Gastrocnemius medialis (tissue), 4 donors: ENCODE data around the gene KRT86. TPM values are rescaled to one million over a fixed set of nuclear protein-coding genes. Genes with fewer than 3 reads are reported as not detected.
"Not testable (repeated sequence)": the region's sequence is repeated elsewhere in the genome, so short reads cannot be mapped to it uniquely, and the experiment has no call there.

Experiments
- ATAC-seq, 2 donors: fragments of 150-250 bp; one replicate each; pipeline ENCODE4 v1.9.1; 2016
- DNase-seq, 2 donors: peaks; one replicate each; pipeline ENCODE4 v3.0.0-alpha.2; 2019
- H3K27ac ChIP-seq, 4 donors: fragments of 200-600 bp; sonication (generic); 1 replicate in 1 of 4; 2 replicates in 3 of 4; pipeline ENCODE4 v1.5.1; 2016 to 2018; ENCODE audit warnings: mild to moderate bottlenecking in 2 of 4, moderate library complexity in 1 of 4
- H3K27me3 ChIP-seq, 3 donors: fragments of 200-600 bp; sonication (generic) in 2 of 3; 1 replicate in 1 of 3; 2 replicates in 2 of 3; pipeline versions ENCODE4 v1.5.1 to v1.6.0; 2016 to 2019; ENCODE audit warnings: mild to moderate bottlenecking in 1 of 3, moderate library complexity in 1 of 3
- H3K36me3 ChIP-seq, 2 donors: fragments of 200-600 bp; sonication (generic) in 1 of 2; one replicate each; pipeline ENCODE4 v1.5.1; 2017 to 2018
- H3K4me1 ChIP-seq, 2 donors: fragments of 200-600 bp; sonication (generic) in 1 of 2; one replicate each; pipeline ENCODE4 v1.5.1; 2016 to 2017; ENCODE audit warnings: mild to moderate bottlenecking in 2 of 2
- H3K4me3 ChIP-seq, 4 donors: fragments of 200-600 bp; sonication (generic) in 3 of 4; 1 replicate in 1 of 4; 2 replicates in 3 of 4; pipeline ENCODE4 v1.5.1; 2016 to 2019; ENCODE audit warnings: mild to moderate bottlenecking in 2 of 4
- H3K9me3 ChIP-seq, 3 donors: fragments of 200-600 bp; sonication (generic) in 2 of 3; 1 replicate in 1 of 3; 2 replicates in 2 of 3; pipeline ENCODE4 v1.5.1; 2016 to 2019
- CTCF ChIP-seq, 5 experiments: fragments of 450-650 bp in 3 of 5; fragments of 200-600 bp in 2 of 5; sonication (generic) in 2 of 5; IDR thresholded peaks in 4 of 5; conservative IDR thresholded peaks in 1 of 5; 1 replicate in 4 of 5; 2 replicates in 1 of 5; pipeline ENCODE4 v1.5.1; 2016 to 2019; ENCODE audit warnings: antibody characterized with exemption in 5 of 5, mild to moderate bottlenecking in 3 of 5, moderate library complexity in 3 of 5
- POLR2A ChIP-seq, 2 donors: fragments of 450-650 bp; IDR thresholded peaks; one replicate each; pipeline ENCODE4 v1.6.1; 2017; ENCODE audit warnings: antibody characterized with exemption in 2 of 2, mild to moderate bottlenecking in 2 of 2, moderate library complexity in 2 of 2
- in situ Hi-C, 4 donors: fragments of 200-750 bp; cut with MboI; loops; one replicate each; pipeline versions ENCODE4 v1.15.0 to v1.8.0; 2017; ENCODE audit warnings: low sequenced_read_pairs in 4 of 4
- intact Hi-C: fragments of 100-400 bp; cut with DNase I; formaldehyde crosslinking; loops from one replicate; pipeline ENCODE4 v1.15.1; 2023; ENCODE audit warnings: low total_unique reads
- total RNA-seq, 4 donors: library from RNA; depleted of rRNA; stranded (reverse); fragments of >200 nt; gene quantifications; one replicate each; pipeline versions ENCODE4 v1.1.0 to v1.2.3, GENCODE V29; 2016

The KRT86 gene
- total RNA-seq, 4 donors from 2014 or later, result 0.24 TPM; not detected in 3

GRCh38 chr12:52287816-52288805 is 13.7 kb downstream of the KRT86 start:
- H3K27me3 ChIP-seq, intact Hi-C loops, in situ Hi-C loops, DNase-seq, ATAC-seq, H3K27ac ChIP-seq, H3K36me3 ChIP-seq, H3K4me1 ChIP-seq, H3K4me3 ChIP-seq, H3K9me3 ChIP-seq: not testable (repeated sequence)

GRCh38 chr12:52290483-52291134 is 16.2 kb downstream of the KRT86 start:
- H3K27me3 ChIP-seq, ATAC-seq, H3K27ac ChIP-seq, intact Hi-C loops, in situ Hi-C loops, H3K4me3 ChIP-seq, DNase-seq, H3K9me3 ChIP-seq, H3K36me3 ChIP-seq, H3K4me1 ChIP-seq: not testable (repeated sequence)

GRCh38 chr12:52291267-52291935 is 17.0 kb downstream of the KRT86 start, which contains the start of gene KRT81:
Gene KRT81 (minus strand): TSS chr12:52291534. CDS start chr12:52291465, 69 bp downstream.
- intact Hi-C loops (no loop called here), in situ Hi-C loops (no loop called here)
- peaks cover 0 to 5% (median 5%) of the 10 kb centered on the region in 3 donors for H3K27me3 ChIP-seq
- no peak within 1 kb of the TSS for H3K4me3 ChIP-seq
- H3K9me3 ChIP-seq, result no peaks in the 10 kb centered on the region
- no peaks in the 10 kb centered on the region for H3K36me3 ChIP-seq
- TF ChIP-seq POLR2A (IDR thresholded peaks at IDR 0.05), result no peak
- no peak for TF ChIP-seq CTCF (IDR thresholded peaks at IDR 0.05 in 4 of 5, conservative IDR thresholded peaks at IDR 0.05 in 1 of 5)
- no peaks in the 10 kb centered on the region for H3K4me1 ChIP-seq
- DNase-seq (no peak), ATAC-seq (no peak)
- H3K27ac ChIP-seq, result no peak within 1 kb of the TSS

- ATAC-seq (no peak), DNase-seq (no peak)
- Histone ChIP-seq H3K27me3 (peaks cover 0 to 5% (median 5%) of the 10 kb centered on the region in 3 donors), H3K4me3 (no peak overlapping the region), H3K4me1 (no peaks in the 10 kb centered on the region), H3K9me3 (no peaks in the 10 kb centered on the region), H3K36me3 (no peaks in the 10 kb centered on the region), H3K27ac (no peak overlapping the region)
- intact Hi-C loops, result no loop called here
- no peak for TF ChIP-seq CTCF (IDR thresholded peaks at IDR 0.05 in 4 of 5, conservative IDR thresholded peaks at IDR 0.05 in 1 of 5)
- TF ChIP-seq POLR2A (IDR thresholded peaks at IDR 0.05), result no peak
- in situ Hi-C loops, result no loop called here
These were observed 19.5 kb downstream of the KRT86 start for GRCh38 chr12:52293926-52294325.

GRCh38 chr12:52294803-52295202 is 20.4 kb downstream of the KRT86 start:
- intact Hi-C loops, result no loop called here

More at GRCh38 chr12:52294803-52295202, 20.4 kb downstream of the KRT86 start:
- Histone ChIP-seq H3K9me3 (no peaks in the 10 kb centered on the region), H3K27me3 (peaks cover 0 to 5% (median 5%) of the 10 kb centered on the region in 3 donors), H3K36me3 (no peaks in the 10 kb centered on the region), H3K4me1 (no peaks in the 10 kb centered on the region), H3K4me3 (no peak overlapping the region), H3K27ac (no peak overlapping the region)
- in situ Hi-C loops, result no loop called here
- ATAC-seq (no peak), DNase-seq (no peak)
- TF ChIP-seq CTCF (IDR thresholded peaks at IDR 0.05 in 4 of 5, conservative IDR thresholded peaks at IDR 0.05 in 1 of 5) (no peak), POLR2A (IDR thresholded peaks at IDR 0.05) (no peak)
